ENCODE results near the gene GPR17. TPM values are rescaled to one million over a fixed set of nuclear protein-coding genes. Genes with fewer than 3 reads are reported as not detected.

Gene GPR17
- polyA plus RNA-seq, 4 donors = 0.48 to 4.8 (median 0.98) TPM

DNA sequence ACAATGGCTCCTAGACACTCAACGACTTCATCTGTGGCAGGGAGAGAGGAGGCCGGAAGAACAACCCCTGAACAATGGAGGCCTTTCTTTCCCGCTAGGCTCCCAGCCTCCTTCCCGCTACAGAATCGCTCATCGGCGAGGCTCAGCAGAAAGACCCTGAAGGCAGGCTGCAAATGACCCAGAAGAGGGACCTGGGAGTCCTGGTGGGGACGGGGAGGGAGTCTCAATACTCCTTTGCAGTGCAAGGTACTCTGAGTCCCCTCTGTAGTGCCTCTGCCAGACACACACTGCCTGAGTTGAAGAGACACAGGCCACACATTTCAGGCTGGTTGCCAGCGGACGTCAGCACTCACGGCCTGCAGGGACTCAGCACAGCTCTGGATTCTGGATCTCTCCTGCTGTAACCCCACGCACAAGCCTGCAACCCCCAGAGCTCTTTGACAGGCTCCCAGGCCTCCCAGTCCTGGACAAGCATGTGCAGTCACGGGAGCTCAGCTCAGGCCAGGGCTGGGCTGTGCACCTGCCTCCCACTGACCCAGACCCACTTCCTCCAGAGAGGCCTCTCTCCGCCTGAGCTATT lies 6.1 kb downstream of the GPR17 start:
- no peak for DNase-seq (ENCODE audit: low read depth in 4 of 4, low spot score in 2 of 4)

DNA sequence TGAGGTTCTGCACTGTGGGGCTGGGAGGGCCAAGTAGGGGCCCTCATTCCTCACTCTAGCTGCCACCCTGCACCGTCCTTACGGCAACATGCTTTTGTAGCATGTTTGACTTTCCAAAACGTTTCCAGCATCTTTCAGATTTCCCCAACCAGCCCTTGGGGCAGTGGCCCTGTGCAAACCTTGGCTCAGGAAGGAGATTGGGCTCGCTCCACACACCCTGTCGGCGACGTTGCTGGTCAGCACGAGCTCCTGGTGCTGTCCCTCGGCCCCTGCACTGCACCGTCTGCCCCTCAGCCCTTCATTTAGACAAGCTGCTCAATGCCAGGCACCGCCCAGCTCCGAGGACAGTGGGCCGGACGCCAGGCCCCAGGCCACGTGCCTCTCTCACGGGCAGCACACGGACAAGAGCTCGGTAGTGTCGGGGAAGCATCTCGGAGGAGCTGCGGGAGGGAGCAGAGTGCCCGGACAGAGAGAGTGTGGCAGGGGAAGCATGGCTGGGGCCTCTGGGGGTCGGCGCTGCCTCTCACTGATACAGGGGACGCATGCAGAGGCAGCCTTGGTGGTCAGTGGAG lies 6.9 kb downstream of the GPR17 start:
- no peak for DNase-seq (ENCODE audit: low read depth in 4 of 4, low spot score in 2 of 4)

DNA sequence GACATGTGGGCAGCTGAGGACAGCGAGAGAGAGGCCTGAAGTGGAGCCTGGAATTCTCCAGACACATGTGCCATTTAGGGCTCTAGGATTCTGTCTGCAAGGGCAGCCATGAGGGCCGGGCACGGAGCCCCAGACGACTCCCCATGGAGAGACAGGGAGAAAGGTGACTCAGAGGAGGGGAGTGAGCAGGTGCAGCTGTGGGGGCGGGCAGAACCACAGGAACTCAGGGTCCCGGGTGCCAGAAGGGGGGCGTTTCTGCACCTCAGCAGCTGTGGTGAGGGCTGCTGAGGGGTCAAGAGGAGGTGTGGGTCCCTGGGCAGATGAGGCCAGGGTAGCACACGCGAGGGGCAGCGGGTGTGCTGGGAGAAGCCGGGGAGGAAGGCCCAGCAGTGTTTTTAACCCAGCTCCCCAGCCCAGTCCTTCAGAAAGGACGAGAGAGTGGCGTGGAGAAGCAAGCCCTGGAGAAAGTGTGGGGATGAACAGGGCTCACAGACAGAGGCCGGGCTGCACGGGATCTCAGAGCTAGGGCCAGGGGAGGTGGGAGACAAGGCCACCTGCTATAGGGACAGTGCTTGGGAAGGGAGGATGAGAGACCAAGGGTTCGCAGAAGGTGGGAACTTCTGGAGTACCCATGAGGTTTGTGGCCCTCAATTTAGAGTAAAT lies 7.6 kb downstream of the GPR17 start:
- no peak for DNase-seq (ENCODE audit: low read depth in 4 of 4, low spot score in 2 of 4)

DNA sequence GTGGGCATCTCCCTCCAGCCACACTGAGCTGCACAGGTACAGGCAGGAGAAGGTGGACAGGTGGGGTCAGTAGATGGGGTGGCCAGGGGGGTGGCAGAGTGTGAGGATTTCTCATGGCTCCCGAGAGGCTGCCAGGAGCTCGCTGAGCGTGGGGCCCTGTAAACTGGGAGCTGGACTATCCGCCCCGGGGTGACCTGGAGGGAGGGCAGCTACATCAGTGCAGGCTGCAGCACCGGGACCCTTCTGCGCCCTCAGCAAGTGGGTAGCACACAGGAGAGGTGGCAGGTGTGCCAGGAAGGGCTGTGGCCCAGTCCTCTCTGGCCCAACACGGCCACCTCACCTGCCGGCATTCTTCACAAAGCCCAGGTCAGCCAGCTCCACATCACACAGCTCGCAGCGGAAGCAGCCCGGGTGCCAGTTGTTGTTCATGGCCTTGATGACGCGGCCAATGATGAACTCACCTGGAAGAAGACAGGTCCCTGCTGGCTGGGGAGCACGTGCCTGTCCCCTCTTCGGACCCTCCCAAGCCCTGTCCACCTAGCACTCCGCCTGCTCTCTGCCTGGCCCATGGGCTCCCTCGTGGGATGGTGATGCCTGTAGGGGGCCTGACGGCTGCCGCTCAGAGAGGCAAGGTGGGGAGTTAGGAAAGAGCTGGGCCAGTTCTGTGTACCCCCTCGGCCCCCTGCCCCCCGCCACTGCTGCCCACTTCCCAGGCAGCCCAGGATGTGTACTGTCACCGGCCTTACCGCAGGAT lies 8.3 kb downstream of the GPR17 start:
- no peak for DNase-seq (ENCODE audit: low read depth in 4 of 4, low spot score in 2 of 4)

DNA sequence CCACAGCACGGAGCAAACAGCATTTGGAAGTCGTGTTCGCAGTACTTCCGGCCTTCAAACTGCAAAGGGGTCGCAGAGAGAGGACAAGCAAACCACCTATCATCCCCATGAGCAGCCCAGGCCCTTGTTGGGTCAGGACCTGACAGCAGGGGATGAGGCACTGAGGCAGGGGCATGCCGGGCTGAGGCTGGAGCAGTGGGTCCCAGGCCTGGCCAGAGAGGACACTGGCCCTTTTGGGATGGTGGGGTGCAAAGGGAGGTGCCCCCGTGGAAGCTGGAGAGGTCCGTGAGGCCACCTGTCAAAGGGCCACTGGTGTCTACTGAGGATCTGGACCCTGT lies 8.9 kb downstream of the GPR17 start:
- no peak for DNase-seq (ENCODE audit: low read depth in 4 of 4, low spot score in 2 of 4)

DNA sequence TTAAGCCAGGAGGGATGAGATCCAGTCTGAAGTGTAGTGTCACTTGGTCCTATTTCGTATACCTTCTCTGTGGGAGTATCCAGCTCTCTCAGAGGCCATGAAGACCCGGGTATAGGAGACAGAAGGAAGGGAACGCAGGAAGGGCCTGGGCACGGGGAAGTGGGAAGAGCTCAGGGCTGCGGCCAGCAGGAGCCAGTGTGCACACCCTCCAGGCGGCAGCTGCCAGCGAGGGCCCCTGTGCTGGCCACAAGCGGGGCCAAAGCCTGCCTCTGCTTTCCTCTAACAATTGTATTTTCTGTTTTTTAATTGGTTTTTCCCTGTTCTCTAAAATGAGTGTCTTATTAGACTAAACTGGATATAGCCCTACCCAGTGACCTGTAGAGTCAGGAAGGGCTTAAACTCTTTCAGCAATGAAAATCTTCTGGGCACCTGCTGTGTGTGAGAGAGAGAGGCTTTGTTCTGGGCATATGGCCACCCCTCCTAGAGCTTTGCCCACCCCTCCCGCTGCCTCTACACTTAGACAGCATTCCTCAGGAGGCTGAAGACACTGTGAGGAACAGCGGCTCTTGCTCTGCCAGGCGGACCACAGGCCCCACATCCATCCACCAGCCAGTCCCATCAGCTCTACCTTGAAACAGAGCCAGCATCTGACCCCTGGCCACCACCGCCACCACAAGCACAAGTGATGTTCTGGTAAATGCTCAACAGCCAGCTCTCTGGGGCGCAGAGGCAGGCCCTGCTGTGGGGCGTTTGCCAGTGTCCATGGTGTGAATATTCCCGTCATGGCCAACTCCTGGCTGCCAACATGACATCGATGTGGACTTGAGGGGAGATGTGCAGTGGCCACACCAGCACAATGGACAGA lies 9.5 kb downstream of the GPR17 start:
- no peak for DNase-seq (ENCODE audit: low read depth in 4 of 4, low spot score in 2 of 4)

DNA sequence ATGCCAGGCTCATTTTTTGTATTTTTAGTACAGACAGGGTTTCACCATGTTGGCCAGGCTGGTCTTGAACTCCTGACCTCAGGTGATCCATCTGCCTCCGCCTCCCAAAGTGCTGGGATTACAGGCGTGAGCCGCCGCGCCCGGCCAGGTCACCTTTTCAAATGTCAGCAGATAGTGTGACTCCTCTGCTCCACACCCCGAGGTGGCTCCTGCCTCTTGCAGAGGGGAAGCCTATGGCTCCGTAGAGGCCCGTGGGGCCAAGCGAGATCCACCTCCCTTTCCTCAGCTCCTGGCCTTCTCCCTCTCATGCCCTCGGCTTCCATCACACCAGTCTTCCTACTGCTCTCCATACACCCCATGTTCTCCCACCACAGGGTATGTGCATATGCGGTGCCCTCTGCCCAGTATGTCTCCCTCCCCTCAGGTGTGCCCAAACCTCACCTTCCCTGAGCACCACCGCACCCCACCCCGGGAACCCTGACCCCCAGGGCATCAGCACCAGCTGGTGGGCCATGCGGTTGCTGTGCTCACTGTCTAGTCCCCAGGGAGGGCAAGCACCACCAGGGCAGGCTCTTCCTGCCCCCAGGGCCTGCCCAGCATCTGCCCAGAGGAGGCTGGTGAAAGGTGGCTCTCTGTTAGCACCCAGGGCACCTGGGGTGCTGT lies 10.7 kb downstream of the GPR17 start:
- no peak for DNase-seq (ENCODE audit: low read depth in 4 of 4, low spot score in 2 of 4)

DNA sequence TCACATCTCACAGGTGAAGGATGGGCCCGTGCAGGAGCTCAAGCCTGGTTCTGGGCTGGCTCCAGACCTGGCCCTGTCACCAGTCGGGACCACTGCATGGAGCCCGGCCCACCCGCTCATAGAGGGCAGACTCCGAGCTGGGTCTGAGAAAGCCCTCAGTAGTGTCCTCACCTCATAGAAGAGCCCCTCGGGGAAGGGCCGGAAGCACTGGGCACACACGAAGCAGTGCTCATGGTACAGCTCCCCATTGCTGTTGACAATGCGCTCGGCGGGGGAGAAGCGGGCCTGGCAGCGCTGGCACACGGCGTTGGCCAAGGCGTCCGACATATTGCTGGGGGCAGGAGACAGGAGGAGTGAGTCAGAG lies 11.3 kb downstream of the GPR17 start:
- no peak for DNase-seq (ENCODE audit: low read depth in 4 of 4, low spot score in 2 of 4)

DNA sequence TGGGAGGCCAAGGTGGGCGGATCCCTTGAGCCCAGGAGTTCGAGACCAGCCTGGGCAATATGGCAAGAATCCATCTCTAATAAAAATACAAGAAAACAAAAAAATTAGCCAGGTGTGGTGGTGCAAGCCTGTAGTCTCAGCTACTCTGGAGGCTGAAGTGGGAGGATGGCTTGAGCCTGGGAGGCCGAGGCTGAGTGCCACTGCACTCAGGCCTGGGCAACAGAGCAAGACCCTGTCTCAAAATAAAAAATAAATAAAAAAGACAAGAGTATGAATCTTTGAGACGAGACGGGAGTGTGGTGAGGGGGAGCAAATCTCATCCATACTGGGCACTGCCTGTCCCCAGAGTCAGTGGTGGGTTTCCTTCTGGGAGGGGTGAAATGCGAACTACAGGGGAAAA lies 12.2 kb downstream of the GPR17 start:
- DNase-seq (ENCODE audit: low read depth in 4 of 4, low spot score in 2 of 4) = no peak

DNA sequence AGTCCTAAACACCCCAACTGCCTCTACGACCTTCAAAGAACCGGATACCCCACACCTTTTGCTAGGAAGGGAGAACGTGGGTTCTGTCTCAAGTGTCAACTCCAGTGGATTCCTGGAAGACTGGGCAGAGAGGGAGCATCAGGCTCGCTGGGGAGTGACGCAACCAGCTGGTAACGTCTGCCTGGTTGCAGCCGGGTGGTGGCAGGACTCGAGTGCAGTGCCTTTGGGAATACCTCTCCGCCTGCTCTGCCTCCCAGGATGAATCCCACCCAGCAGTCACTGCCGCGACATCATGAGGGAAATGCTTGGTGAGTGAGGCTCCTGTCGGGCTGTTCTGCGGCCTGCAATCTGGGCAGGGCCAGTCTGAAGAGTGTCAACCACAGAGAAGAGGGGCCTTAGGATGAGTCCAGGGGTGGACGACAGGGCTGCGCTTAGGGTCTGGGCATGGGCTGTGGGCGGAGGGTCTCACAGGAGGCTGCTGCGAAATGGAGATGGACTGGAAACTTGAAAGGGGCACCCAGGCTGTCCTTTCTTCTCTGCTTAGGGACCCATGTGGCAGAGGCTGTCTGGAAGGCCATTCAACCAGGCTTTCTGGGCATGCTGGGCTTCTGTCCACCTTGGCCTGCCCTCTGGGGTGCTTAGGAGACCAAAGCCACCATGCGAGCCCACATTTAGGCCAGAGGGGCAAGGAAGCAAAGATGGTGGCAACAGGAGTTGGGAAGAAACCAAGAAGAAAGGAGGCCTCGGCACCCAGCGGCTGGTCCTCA lies 12.9 kb downstream of the GPR17 start:
- no peak for DNase-seq (ENCODE audit: low read depth in 4 of 4, low spot score in 2 of 4)

DNA sequence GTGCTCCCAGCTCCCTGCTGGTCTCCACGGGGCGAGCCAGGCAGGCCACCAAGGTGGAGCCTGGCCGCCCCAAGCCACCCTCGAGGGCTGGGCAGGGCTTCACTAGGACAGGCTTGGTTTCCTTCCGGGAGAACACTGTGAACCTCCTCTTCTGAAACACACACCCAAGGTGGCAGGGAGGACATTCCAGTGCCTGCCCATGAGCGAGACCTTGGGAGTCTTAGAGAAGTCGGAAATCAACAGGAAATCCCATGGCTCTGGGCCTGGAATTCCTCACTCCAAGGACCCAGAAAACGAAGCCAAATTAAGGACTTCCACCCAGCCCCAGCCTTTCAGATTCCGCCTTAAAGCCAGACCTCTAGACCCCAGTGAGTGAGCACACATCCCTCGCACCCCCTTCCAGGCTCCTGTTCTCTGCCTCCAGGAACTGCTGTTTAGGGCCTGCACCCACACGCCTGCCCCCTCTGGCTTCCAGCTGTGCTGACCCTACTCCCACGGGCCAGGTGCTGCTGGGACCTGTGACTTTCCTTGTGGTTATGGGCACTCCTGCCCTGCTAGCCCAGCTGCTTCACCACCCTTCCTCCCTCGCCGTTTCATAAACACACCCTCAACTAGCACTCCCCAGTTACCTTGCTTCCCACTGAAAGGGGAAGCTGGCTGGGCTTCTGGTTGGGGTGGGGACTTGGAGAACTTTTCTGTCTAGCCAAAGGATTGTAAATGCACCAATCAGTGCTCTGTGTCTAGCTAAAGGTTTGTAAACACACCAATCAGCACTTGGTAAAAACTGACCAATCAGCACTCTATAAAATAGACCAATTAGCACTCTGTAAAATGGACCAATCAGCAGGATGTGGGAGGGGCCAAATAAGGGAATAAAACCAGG lies 13.7 kb downstream of the GPR17 start:
- DNase-seq (ENCODE audit: low read depth in 4 of 4, low spot score in 2 of 4) = no peak

DNA sequence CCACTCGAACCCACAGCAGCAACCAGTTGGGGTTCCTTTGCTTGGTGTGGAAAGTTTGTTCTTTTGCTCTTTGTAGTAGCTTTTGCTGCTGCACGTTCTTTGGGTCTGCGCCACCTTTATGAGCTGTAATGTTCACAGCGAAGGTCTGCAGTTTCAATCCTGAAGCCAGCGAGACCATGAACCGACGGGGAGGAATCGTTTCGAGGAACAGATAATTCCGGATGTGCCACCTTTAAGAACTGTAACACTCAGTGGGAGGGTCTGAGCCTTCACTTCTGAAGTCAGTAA lies 14.3 kb downstream of the GPR17 start:
- no peak for DNase-seq (ENCODE audit: low read depth in 4 of 4, low spot score in 2 of 4)

DNA sequence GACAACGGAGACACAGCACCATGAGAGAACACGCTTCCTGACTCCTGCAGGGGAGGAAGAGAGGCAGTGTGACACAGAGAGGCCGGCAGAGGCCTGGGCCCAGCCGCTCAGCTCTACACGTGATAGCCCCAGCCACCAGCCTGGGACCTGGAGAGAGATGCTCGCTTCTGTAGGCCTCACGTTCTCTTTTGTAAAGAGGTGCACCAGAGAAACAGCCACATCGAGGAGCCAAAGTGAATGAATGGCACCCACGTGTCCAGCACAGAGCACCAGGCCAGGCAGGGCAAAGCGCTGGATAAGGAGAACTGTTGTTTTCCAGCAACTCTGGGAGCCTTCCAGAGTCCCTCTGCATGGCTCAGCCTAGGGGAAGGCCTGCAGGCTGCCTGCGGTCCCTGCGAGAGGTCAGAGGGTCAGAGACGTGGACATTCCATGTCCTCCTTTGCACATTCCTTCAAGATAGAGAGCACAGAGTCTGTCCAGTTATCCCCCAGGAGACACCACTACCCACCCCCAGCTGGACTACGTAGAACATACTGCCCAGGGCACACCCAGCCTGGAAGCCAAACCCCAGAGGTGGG lies 15.2 kb downstream of the GPR17 start:
- no peak for DNase-seq (ENCODE audit: low read depth in 4 of 4, low spot score in 2 of 4)

DNA sequence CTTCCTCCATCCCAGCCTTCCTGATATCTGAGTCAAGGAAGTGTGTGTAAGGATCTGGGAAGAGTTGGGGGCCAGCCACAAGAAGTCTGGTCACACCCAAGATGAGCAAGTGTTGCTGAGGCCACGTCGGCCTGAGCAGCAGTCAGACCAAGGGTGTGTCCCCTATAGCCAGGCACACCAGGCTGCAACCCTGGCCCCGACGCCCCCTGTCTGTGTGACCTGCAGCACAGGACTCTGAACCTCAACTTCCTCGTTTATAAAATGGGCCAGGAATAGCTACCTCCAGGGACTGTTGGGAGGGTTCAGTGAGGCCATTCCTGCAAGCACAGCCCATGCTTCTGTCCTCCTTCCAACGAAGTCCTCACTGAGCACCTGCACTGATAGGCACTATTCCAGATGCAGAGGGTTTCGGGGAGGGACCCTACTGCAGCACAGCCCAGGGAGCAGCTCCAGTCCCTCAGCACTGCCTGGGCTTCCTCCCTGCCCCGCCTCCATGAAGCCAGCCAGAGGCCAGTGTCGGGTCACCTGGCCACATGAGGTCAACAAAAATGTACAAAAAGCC lies 16.1 kb downstream of the GPR17 start:
- DNase-seq (ENCODE audit: low read depth in 4 of 4, low spot score in 2 of 4) = no peak

DNA sequence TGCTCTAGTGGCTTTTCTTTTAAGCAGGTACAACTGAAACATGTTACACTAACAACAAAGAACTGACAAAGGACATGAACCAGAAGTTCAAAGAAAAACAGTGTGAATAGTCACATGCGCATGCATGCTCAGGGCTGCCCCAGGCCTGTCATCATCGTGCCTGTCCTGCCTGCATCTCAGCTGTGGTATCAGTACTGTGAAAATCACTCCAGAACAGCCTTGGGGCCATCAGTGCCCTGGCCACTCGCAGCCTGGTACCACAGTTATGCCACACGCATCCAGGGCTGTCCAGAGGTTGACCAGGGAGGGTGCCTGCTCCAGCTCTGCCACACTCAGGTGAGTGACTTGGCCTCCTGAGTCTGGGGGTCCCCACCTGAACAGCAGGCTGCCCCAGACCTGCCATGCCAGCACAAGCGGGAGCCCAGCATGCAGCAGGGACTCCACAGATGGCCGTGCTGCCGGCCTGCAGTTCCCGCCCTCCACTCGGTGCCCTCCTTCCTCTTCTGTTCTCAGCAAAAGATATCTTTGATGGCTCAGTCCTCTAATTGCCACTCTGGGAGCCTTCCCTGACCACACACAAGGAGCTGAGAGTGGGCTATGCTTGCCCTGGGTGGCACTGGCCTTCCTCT lies 17.1 kb downstream of the GPR17 start:
- DNase-seq (ENCODE audit: low read depth in 4 of 4, low spot score in 2 of 4) = no peak

DNA sequence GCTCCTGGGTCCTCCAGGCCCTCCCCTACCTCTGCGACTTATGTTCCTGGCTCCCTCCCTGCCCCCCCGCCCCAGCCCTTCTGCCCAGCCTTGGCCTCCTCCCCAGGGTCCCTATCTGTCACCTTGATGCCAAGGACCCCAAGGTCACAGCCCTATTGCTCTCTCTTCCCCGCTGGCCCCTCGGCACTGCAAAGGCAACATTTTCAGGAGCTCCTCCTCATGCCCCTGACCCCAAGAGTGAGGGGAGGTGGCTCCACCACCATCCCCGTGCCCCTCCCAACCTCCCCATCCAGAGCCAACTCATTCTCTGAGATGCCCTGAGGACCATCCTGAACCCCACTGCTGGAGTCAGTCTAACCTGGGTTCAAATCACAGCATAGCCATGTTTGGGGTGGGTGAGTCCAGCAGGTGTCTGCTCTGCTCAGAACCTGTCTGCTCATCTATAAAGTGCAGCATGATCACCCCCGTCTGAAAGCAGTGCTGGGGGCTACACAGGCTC lies 17.7 kb downstream of the GPR17 start:
- DNase-seq (ENCODE audit: low read depth in 4 of 4, low spot score in 2 of 4) = no peak

DNA sequence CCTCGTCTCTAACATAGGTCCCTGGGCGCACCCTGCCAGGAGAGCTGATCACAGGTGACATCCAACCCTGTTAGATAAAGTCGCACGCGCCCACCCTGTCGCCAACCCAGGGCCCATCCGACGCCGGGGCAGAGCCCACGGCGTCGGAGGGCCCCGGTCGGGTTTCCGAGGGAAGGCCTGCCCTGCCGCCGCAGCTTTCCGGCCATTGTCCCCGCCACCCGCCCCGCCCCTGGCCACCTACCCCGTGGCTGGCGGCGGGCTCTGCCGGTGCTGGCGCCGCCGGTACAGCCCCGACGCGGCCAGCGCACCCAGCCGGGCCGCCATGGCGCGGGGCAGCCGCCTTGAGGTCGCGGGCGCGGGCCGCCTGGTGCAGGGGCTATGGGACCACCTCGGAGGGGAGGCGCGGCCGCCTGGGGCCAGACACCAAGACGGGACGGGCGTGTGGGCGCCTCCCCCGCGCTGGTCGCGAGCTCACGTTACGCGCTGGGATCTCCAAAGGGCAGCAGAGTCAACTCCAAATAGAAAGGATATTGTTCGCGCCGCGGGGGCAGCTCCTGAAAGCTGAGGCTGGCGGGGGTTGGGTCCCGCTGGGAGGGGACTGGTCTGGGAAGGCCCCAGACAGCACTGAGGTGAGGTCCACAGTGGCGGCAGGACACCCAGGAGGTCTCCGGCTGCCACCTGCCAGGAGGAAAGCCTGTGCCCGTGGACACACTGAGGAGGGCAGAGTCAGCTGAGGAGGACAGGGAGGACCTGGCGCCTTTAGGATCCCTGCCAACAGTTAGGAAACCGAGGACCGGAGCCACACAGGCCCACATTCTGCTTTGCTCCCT lies 18.3 kb downstream of the GPR17 start:
- no peak for DNase-seq (ENCODE audit: low read depth in 4 of 4, low spot score in 2 of 4)

Measured in left renal cortex interstitium (tissue), 4 donors.